Endodermal cell (in vitro differentiated cells): ENCODE results near the gene SPAG17. TPM values are rescaled to one million over a fixed set of nuclear protein-coding genes. Genes with fewer than 3 reads are reported as not detected.

Experiments
- DNase-seq: peaks from one replicate; pipeline ENCODE4 v3.0.0-alpha.2; 2017
- H3K27ac ChIP-seq: 2 replicates; pipeline ENCODE4 v1.5.1; 2013; ENCODE audit warnings: mild to moderate bottlenecking, low read depth, low read length, moderate library complexity
- H3K27me3 ChIP-seq: 2 replicates; pipeline ENCODE4 v1.6.1; 2013; ENCODE audit warnings: mild to moderate bottlenecking, low read length, moderate library complexity; ENCODE audit not compliant: insufficient read depth, control insufficient read depth, poor library complexity, severe bottlenecking
- H3K36me3 ChIP-seq: 2 replicates; pipeline ENCODE4 v1.7.0; 2013; ENCODE audit warnings: mild to moderate bottlenecking, low read length, moderate library complexity; ENCODE audit not compliant: control insufficient read depth, insufficient read depth
- H3K4me1 ChIP-seq: one replicate; pipeline ENCODE4 v1.7.0; 2013; ENCODE audit warnings: low read length; ENCODE audit not compliant: control insufficient read depth, insufficient read depth
- H3K4me3 ChIP-seq: 2 replicates; pipeline ENCODE4 v1.5.1; 2013; ENCODE audit warnings: mild to moderate bottlenecking, low read length, moderate library complexity
- H3K9ac ChIP-seq: 2 replicates; pipeline ENCODE4 v1.6.1; 2013; ENCODE audit warnings: mild to moderate bottlenecking, low read length, moderate library complexity; ENCODE audit not compliant: poor library complexity, severe bottlenecking; ENCODE audit errors: extremely low read depth
- H3K9me3 ChIP-seq: 2 replicates; pipeline ENCODE4 v1.6.1; 2013; ENCODE audit warnings: mild to moderate bottlenecking, low read length, moderate library complexity; ENCODE audit not compliant: control insufficient read depth
- H3K27ac Mint-ChIP-seq: 2 replicates; pipeline ENCODE4 v1.8.0; 2020; ENCODE audit warnings: mixed read lengths
- H3K27me3 Mint-ChIP-seq: 2 replicates; pipeline ENCODE4 v1.8.0; 2021; ENCODE audit warnings: mild to moderate bottlenecking, mixed read lengths; ENCODE audit not compliant: insufficient read depth
- H3K36me3 Mint-ChIP-seq: 2 replicates; pipeline ENCODE4 v1.8.0; 2020; ENCODE audit warnings: low read depth, mixed read lengths
- H3K4me1 Mint-ChIP-seq: 2 replicates; pipeline ENCODE4 v1.8.0; 2020; ENCODE audit warnings: mixed read lengths
- H3K4me3 Mint-ChIP-seq: 2 replicates; pipeline ENCODE4 v1.8.0; 2020; ENCODE audit warnings: mild to moderate bottlenecking, moderate library complexity, mixed read lengths
- H3K9me3 Mint-ChIP-seq: 2 replicates; pipeline ENCODE4 v1.8.0; 2020; ENCODE audit warnings: mild to moderate bottlenecking, mixed read lengths
- WGBS, 2 experiments: methylation state at CpG; one replicate each; pipeline versions ENCODE4 v1.1.5 to v1.1.7; 2013; ENCODE audit warnings: missing lambda C conversion rate in 2 of 2, mixed read lengths in 1 of 2; ENCODE audit not compliant: insufficient coverage in 1 of 2, insufficient read length in 1 of 2; 5-methylcytosine and 5-hydroxymethylcytosine counted together
- total RNA-seq, 2 donors: library from RNA; stranded (reverse); fragmentation: NEBNext Ultra II Directional in 1 of 2; extraction: Animal tissue kit (Norgen Biotek cat#: 25700) in 1 of 2; gene quantifications; 2 replicates in 1 of 2; 3 replicates in 1 of 2; pipeline ENCODE4 v1.2.1, GENCODE V29; 2021
- TF ChIP-seq, protein P1 (sequence below): fragments of 200-600 bp; sonication (generic); conservative IDR thresholded peaks from 2 replicates; pipeline ENCODE4 v1.5.0; 2021; ENCODE audit warnings: antibody characterized with exemption, mild to moderate bottlenecking

SPAG17 gene
- total RNA-seq, 2 donors from 2014 or later: 5.0 to 6.3 TPM

DNA sequence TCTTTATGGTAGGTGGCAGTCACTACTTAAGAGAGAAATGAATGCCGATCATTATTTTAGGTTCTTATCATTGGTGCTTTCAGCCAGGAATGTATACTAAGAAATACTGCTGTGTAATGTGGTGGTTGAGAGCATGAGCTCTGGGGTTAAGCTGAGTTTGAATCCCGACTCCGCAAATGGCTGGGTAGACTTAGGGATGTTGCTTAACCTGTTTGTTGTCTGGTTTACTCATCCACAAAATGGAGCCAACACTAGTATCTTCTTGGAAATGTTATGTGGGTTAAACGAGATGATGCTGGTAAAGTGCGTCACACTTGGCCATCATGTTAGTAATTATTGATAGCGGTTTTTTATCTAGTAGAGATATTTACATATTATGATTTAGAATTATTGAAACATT lies 171.7 kb downstream of the SPAG17 start:
- TF ChIP-seq, protein P1, sequence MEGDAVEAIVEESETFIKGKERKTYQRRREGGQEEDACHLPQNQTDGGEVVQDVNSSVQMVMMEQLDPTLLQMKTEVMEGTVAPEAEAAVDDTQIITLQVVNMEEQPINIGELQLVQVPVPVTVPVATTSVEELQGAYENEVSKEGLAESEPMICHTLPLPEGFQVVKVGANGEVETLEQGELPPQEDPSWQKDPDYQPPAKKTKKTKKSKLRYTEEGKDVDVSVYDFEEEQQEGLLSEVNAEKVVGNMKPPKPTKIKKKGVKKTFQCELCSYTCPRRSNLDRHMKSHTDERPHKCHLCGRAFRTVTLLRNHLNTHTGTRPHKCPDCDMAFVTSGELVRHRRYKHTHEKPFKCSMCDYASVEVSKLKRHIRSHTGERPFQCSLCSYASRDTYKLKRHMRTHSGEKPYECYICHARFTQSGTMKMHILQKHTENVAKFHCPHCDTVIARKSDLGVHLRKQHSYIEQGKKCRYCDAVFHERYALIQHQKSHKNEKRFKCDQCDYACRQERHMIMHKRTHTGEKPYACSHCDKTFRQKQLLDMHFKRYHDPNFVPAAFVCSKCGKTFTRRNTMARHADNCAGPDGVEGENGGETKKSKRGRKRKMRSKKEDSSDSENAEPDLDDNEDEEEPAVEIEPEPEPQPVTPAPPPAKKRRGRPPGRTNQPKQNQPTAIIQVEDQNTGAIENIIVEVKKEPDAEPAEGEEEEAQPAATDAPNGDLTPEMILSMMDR: no peak
- H3K9ac ChIP-seq: no peak overlapping the region
- H3K27ac ChIP-seq: no peak overlapping the region
- no peak overlapping the region for H3K4me3 ChIP-seq
- H3K27me3 ChIP-seq: no peaks in the 10 kb centered on the region
- WGBS, 2 experiments: 97 to 100% methylated on average over 1 to 5 of the region's 6 CpGs
- H3K4me1 ChIP-seq: no peaks in the 10 kb centered on the region
- H3K9me3 Mint-ChIP-seq: no peaks in the 10 kb centered on the region
- H3K9me3 ChIP-seq: no peaks in the 10 kb centered on the region
- H3K36me3 ChIP-seq: no peaks in the 10 kb centered on the region
- no peaks in the 10 kb centered on the region for H3K27me3 Mint-ChIP-seq
- no peaks in the 10 kb centered on the region for H3K36me3 Mint-ChIP-seq
- no peak for DNase-seq
- H3K27ac Mint-ChIP-seq: no peak overlapping the region
- no peaks in the 10 kb centered on the region for H3K4me1 Mint-ChIP-seq
- H3K4me3 Mint-ChIP-seq: no peak overlapping the region

DNA sequence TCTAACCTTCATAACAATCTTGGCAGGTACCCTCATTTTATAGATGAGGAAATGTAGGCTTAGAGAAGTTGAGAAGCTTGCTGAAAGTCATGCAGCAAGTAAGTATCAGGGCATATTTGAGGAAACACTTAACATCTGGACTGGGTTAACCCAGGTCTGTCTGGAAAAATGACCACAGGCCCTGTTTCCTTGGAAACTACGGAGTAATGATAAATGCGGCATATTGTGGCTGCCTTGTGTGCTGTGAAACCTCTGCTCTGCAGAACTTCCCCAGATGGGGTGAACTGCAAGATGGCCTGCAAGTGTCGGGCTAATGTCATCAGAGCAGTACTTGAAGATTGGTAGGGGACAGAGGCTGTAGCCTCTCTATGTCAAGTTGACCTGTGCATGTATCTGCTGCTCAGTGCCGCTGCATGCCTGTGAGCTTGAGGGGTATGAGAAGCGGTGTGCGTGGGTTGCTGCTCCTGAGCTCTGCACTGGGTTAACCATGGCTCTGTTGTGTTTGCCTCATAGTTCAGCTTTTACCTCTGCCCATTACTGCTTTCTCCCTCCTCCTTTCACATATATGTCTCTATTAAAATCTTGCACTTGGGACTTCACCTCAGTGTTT lies 172.4 kb downstream of the SPAG17 start:
- Histone ChIP-seq H3K9ac (no peak overlapping the region), H3K9me3 (no peaks in the 10 kb centered on the region), H3K36me3 (no peaks in the 10 kb centered on the region), H3K4me1 (no peaks in the 10 kb centered on the region), H3K27ac (no peak overlapping the region), H3K27me3 (no peaks in the 10 kb centered on the region), H3K4me3 (no peak overlapping the region)
- no peak overlapping the region for H3K27ac Mint-ChIP-seq
- WGBS, 2 experiments: 85 to 95% methylated on average over 5 to 6 of the region's 6 CpGs
- H3K9me3 Mint-ChIP-seq: no peaks in the 10 kb centered on the region
- H3K4me3 Mint-ChIP-seq: no peak overlapping the region
- no peak for DNase-seq
- no peaks in the 10 kb centered on the region for H3K27me3 Mint-ChIP-seq
- no peaks in the 10 kb centered on the region for H3K36me3 Mint-ChIP-seq
- H3K4me1 Mint-ChIP-seq: no peaks in the 10 kb centered on the region
- TF ChIP-seq, protein P1: no peak

DNA sequence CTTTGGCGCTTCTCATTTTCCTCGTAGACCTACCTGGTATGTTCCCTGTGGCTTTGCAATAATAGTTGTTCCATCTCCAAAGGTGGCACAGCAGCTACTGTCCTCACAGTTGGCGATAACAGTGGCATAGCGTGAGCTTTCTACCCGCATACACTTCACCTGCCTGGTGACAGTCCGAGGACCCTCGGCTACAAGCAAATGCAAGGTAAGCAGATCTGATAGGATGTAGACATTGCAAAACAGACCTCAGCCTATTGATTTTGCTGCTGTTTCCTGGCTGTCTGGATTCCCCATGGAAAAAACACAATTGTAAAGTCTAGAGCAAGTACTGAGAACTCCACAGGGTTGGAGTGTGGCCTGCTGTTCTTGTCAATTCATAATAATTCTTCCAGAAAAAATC lies 177.0 kb downstream of the SPAG17 start:
- 88 to 94% methylated on average over 6 to 7 of the region's 7 CpGs for WGBS, 2 experiments
- no peaks in the 10 kb centered on the region for H3K36me3 Mint-ChIP-seq

More for the DNA sequence above, 177.0 kb downstream of the SPAG17 start:
- Mint-ChIP-seq H3K9me3 (no peaks in the 10 kb centered on the region), H3K27ac (no peak overlapping the region), H3K27me3 (no peaks in the 10 kb centered on the region), H3K4me1 (peaks cover 11% of the 10 kb centered on the region), H3K4me3 (no peak overlapping the region)
- H3K27ac ChIP-seq: no peak overlapping the region
- H3K4me1 ChIP-seq: no peaks in the 10 kb centered on the region
- no peak overlapping the region for H3K4me3 ChIP-seq
- no peaks in the 10 kb centered on the region for H3K36me3 ChIP-seq
- DNase-seq: no peak
- no peaks in the 10 kb centered on the region for H3K9me3 ChIP-seq
- TF ChIP-seq, protein P1: no peak
- H3K27me3 ChIP-seq: no peaks in the 10 kb centered on the region
- no peak overlapping the region for H3K9ac ChIP-seq
